Superior temporal gyrus (tissue), 1 donor: ENCODE data around the gene ARAP2.
A peak's percentile ranks its signal among the peaks of the same experiment; 100 is the strongest.

ENCODE experiments used
- DNase-seq: peaks from one replicate; pipeline ENCODE4 v3.0.0-alpha.2; 2016; ENCODE audit errors: extremely low spot score

The ARAP2 gene

DNA sequence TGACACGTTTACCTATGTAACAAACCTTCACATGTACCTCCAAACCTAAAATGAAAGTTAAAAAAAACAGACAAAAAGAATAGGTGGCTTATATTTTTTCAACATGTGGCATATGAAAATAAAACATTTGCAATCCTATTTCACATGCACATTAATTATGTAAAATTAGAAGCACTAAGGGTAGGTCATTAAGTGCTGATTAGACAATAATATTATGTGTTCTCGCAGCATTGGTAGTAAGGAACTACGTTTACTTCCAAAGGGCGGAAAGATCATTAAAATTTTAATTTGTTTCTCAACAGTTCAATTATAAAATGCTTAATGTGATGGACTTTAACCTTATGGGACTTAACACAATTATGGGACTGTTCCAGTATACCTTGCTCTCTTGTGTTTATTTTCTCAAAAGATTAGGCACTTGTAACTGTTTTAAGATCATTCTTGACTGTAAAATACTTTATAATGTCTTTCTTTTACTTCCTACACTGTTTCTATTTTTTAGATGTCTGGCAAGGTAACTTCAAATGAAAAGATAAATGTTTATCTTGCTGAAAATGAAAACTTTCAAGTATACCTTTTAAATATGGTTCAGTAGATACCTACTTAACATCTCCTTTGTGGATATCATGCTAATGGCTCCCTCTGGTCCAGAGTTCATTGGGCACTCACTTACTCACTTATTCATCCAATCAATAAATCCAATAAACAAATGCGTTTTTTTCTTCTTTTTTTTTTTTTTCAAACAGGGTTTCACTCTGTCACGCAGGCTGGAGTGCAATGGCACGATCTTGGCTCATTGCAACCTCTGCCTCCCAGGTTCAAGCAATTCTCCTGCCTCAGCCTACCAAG is 202.0 kb downstream of the ARAP2 start:
- no peak for DNase-seq

GRCh38 chr4:36041340-36041739 is 203.0 kb downstream of the ARAP2 start:
- no peak for DNase-seq

DNA sequence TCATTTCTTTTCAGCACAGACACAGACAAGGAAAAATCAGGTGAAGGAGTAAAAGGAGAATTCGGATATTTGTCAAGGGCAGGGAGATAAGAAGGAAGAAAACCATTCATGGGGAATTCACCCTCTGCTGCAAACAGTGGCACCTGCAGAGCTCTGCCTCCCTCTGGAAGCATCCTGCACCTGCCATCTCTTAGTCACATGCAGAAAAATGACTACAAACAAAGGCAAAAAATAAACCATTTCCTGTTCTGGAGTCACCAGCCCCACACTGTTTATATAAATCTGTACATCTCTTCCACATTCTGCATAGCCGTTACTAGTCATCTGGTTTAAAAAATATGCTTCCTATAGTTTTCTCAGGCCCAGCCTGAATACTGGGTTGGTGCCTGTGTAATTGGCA is 205.3 kb downstream of the ARAP2 start:
- DNase-seq, result no peak

- DNase-seq, result peak; percentile 34
Observed at GRCh38 chr4:36038491-36038890, 205.8 kb downstream of the ARAP2 start.

GRCh38 chr4:36037127-36037526 is 207.2 kb downstream of the ARAP2 start:
- no peak for DNase-seq

- DNase-seq, result no peak
Observed at GRCh38 chr4:36029951-36030350, 214.4 kb downstream of the ARAP2 start.

DNA sequence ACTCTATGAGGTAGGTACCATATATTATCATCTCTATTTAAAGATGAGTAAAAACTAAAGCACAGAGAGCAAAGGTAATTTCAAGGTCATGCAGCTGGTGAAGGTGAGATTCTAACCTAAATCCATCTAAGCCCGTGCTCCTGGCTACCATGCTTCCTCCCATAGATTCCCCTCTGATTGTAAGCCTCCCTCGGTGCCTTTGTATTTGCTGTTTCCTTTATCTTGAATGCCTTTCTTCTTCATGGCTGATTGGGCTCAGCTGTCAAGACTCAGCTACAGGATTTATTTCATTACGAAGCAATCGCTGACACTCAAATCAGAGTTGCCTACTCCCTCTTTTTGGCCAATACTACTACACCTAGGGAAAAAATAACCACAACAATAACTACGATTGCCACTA is 217.1 kb downstream of the ARAP2 start:
- no peak for DNase-seq

- no peak for DNase-seq
Observed at GRCh38 chr4:36026348-36026880, 217.9 kb downstream of the ARAP2 start.

- DNase-seq, result no peak
Observed at GRCh38 chr4:36024901-36025660, 219.2 kb downstream of the ARAP2 start.

GRCh38 chr4:36020351-36020750 is 224.0 kb downstream of the ARAP2 start:
- DNase-seq, result no peak
